GM13976 (cell line): ENCODE results near the gene PDE1A.
"Not testable (repeated sequence)": the region's sequence is repeated elsewhere in the genome, so short reads cannot be mapped to it uniquely, and the experiment has no call there.

ENCODE experiments used
- DNase-seq: peaks from one replicate; pipeline ENCODE4 v3.0.0; 2012; ENCODE audit warnings: low spot score
- CTCF ChIP-seq: IDR thresholded peaks from 2 replicates; pipeline ENCODE4 v1.5.1; 2012; ENCODE audit warnings: borderline replicate concordance, mild to moderate bottlenecking; ENCODE audit not compliant: insufficient read depth; ENCODE audit errors: extremely low read depth, missing control alignments, control extremely low read depth
- in situ Hi-C: fragments of 300-500 bp; cut with MboI; formaldehyde crosslinking; loops from one replicate; pipeline ENCODE4 v1.12.0; 2022; ENCODE audit warnings: low sequenced_read_pairs, mixed read lengths, inconsistent platforms; ENCODE audit not compliant: unreplicated experiment

Gene PDE1A

GRCh38 chr2:182391443-182391842 is 35.4 kb downstream of the PDE1A start:
- no peak for DNase-seq
- in situ Hi-C loops, result no loop called here
- TF ChIP-seq CTCF, result no peak

- in situ Hi-C loops, DNase-seq: not testable (repeated sequence)
Measured at GRCh38 chr2:182386267-182386880, 40.5 kb downstream of the PDE1A start.

- TF ChIP-seq CTCF, result no peak
- in situ Hi-C loops, result no loop called here
- DNase-seq, result no peak
Measured at GRCh38 chr2:182384860-182385259, 42.0 kb downstream of the PDE1A start.

GRCh38 chr2:182381225-182381624 is 45.6 kb downstream of the PDE1A start:
- in situ Hi-C loops, result no loop called here
- TF ChIP-seq CTCF, result no peak

GRCh38 chr2:182379241-182379640 is 47.6 kb downstream of the PDE1A start:
- in situ Hi-C loops, result no loop called here
- TF ChIP-seq CTCF, result no peak
- DNase-seq, result no peak

More at GRCh38 chr2:182381225-182381624, 45.6 kb downstream of the PDE1A start:
- no peak for DNase-seq

- in situ Hi-C loops, result no loop called here
- no peak for TF ChIP-seq CTCF
- DNase-seq, result no peak
Measured at GRCh38 chr2:182378759-182379158, 48.1 kb downstream of the PDE1A start.

GRCh38 chr2:182377467-182377866 is 49.4 kb downstream of the PDE1A start:
- in situ Hi-C loops, result no loop called here
- DNase-seq, result no peak
- no peak for TF ChIP-seq CTCF
